PFSK-1 (cell line): ENCODE measurements around the gene ADTRP.

ENCODE experiments used
- FOXP2 ChIP-seq: optimal IDR thresholded peaks from 2 replicates; pipeline ENCODE3; 2011; ENCODE audit warnings: borderline replicate concordance, control low read depth, inconsistent platforms; ENCODE audit not compliant: insufficient read depth; ENCODE audit errors: extremely low read length, extremely low read depth
- TAF1 ChIP-seq: IDR thresholded peaks from 2 replicates; pipeline ENCODE4 v1.6.1; 2012; ENCODE audit warnings: low read length, control low read depth, borderline replicate concordance; ENCODE audit not compliant: insufficient read depth

GRCh38 chr6:11812951-11813350, 34.3 kb upstream of the ADTRP start:
- TF ChIP-seq TAF1 (no peak), FOXP2 (no peak)
